K562 (cell line): ENCODE data around the gene CD48. TPM values are rescaled to one million over a fixed set of nuclear protein-coding genes. Genes with fewer than 3 reads are reported as not detected.

ENCODE experiments used
- ATAC-seq: fragments of 200-7000 bp; cut with Tn5 transposase; 3 replicates; pipeline ENCODE4 v1.9.1; 2020; ENCODE audit warnings: moderate library complexity
- BruUV-seq: library from RNA; stranded (reverse); fragments of 400-500 nt; replicated peaks from 2 replicates; lab custom pipeline; 2021; lab: Mats Ljungman, UMichigan
- CTCF ChIA-PET: fragments of 300-600 bp; formaldehyde crosslinking; extraction: SDS; loops from one replicate; lab custom pipeline; 2021; ENCODE audit warnings: low intra/inter-chr PET ratio; lab: Yijun Ruan, JAX
- POLR2A ChIA-PET: fragments of 300-600, 350-650 bp; sonication (Branson Sonifier 250); formaldehyde crosslinking; extraction: SDS; loops from one replicate; lab custom pipeline; 2021; ENCODE audit warnings: antibody characterized with exemption, inconsistent platforms; lab: Yijun Ruan, JAX
- DNase-seq, 4 experiments: peaks; one replicate each; pipeline versions ENCODE4 v3.0.0 to v3.0.0-alpha.2; 2011 to 2018; ENCODE audit warnings: low spot score in 3 of 4, mixed read lengths in 3 of 4; ENCODE audit errors: extremely low read depth in 1 of 4
- FAIRE-seq: peaks from 2 replicates; lab custom pipeline; 2011; peaks lifted over from hg19 to GRCh38; lab: Jason Lieb, UNC
- H2AFZ ChIP-seq: 2 replicates; pipeline ENCODE4 v1.6.0; 2011; ENCODE audit warnings: low read depth, low read length, control low read depth, inconsistent platforms
- H3K27ac ChIP-seq: fragments of 200-600 bp; 3 replicates; pipeline ENCODE4 v1.8.0; 2011; ENCODE audit warnings: low read depth, mild to moderate bottlenecking, control low read depth, inconsistent platforms, low read length, moderate library complexity, mixed read lengths; ENCODE audit errors: extremely low read depth
- H3K27me3 ChIP-seq, 2 experiments: fragments of 300-600 bp in 1 of 2; 2 replicates in 1 of 2; 3 replicates in 1 of 2; pipeline versions ENCODE4 v1.6.0 to v1.8.0; 2011; ENCODE audit warnings: inconsistent platforms in 2 of 2, low read length in 2 of 2, mild to moderate bottlenecking in 1 of 2, mixed read lengths in 1 of 2, moderate library complexity in 1 of 2; ENCODE audit not compliant: control insufficient read depth in 2 of 2, insufficient read depth in 2 of 2
- H3K36me3 ChIP-seq: fragments of 300-600 bp; 3 replicates; pipeline ENCODE4 v1.8.0; 2011; ENCODE audit warnings: mild to moderate bottlenecking, low read length, inconsistent platforms; ENCODE audit not compliant: control insufficient read depth, insufficient read depth
- H3K4me1 ChIP-seq, 2 experiments: fragments of 200-600 bp in 1 of 2; replicated peaks in 1 of 2; 2 replicates in 1 of 2; 3 replicates in 1 of 2; pipeline versions ENCODE4 v1.5.1 to v1.8.0; 2011; ENCODE audit warnings: inconsistent platforms in 2 of 2, low read length in 2 of 2, mild to moderate bottlenecking in 1 of 2, mixed read lengths in 1 of 2, moderate library complexity in 1 of 2; ENCODE audit not compliant: control insufficient read depth in 2 of 2, insufficient read depth in 2 of 2
- H3K4me2 ChIP-seq: 2 replicates; pipeline ENCODE4 v1.6.1; 2011; ENCODE audit warnings: low read length, control low read depth, inconsistent platforms, mixed read lengths; ENCODE audit not compliant: insufficient read depth
- H3K4me3 ChIP-seq: fragments of 200-600 bp; sonication (generic), shearing (Covaris generic); 2 replicates; pipeline ENCODE4 v1.5.1; 2016; ENCODE audit warnings: control low read depth, inconsistent platforms
- H3K79me2 ChIP-seq: fragments of 200-600 bp; 3 replicates; pipeline ENCODE4 v1.8.0; 2011; ENCODE audit warnings: low read length, inconsistent platforms; ENCODE audit not compliant: control insufficient read depth, insufficient read depth
- H3K9ac ChIP-seq, 2 experiments: 2 replicates each; pipeline versions ENCODE4 v1.6.0 to v1.6.1; 2011; ENCODE audit warnings: low read depth in 2 of 2, low read length in 2 of 2, control low read depth in 1 of 2, inconsistent platforms in 1 of 2, mild to moderate bottlenecking in 1 of 2, mixed read lengths in 1 of 2; ENCODE audit not compliant: insufficient read depth in 1 of 2
- H3K9me1 ChIP-seq: one replicate; pipeline ENCODE4 v1.6.0; 2011; ENCODE audit warnings: inconsistent platforms, mild to moderate bottlenecking, low read length, moderate library complexity; ENCODE audit not compliant: control insufficient read depth, insufficient read depth
- H3K9me3 ChIP-seq: replicated peaks from 2 replicates; pipeline ENCODE4 v1.5.1; 2011; ENCODE audit warnings: low read depth, low read length, inconsistent platforms; ENCODE audit not compliant: control insufficient read depth, insufficient read depth
- H4K20me1 ChIP-seq: replicated peaks from 2 replicates; pipeline ENCODE4 v1.6.1; 2011; ENCODE audit warnings: low read length, inconsistent platforms, mixed read lengths; ENCODE audit not compliant: control insufficient read depth, insufficient read depth
- CCNT2 ChIP-seq: IDR thresholded peaks from 2 replicates; pipeline ENCODE4 v1.6.1; 2011; ENCODE audit warnings: borderline replicate concordance, low read depth, mild to moderate bottlenecking, moderate library complexity, mixed read lengths, low read length; ENCODE audit not compliant: insufficient read length; ENCODE audit errors: extremely low read depth
- ELF1 ChIP-seq: fragments of 200-800 bp; sonication (Bioruptor generic); IDR thresholded peaks from 2 replicates; pipeline ENCODE4 v1.6.1; 2016; ENCODE audit warnings: missing genetic modification characterization, missing compliant biosample characterization
- RERE ChIP-seq: sonication (generic); formaldehyde crosslinking; IDR thresholded peaks from 2 replicates; pipeline ENCODE4 v1.8.0; 2023; ENCODE audit warnings: missing genetic modification reagents, mild to moderate bottlenecking, borderline replicate concordance
- VEZF1 ChIP-seq: fragments of 200-800 bp; sonication (Bioruptor generic); IDR thresholded peaks from 2 replicates; pipeline ENCODE4 v1.6.1; 2017; ENCODE audit warnings: missing genetic modification characterization, missing compliant biosample characterization
- ZNF217 ChIP-seq: sonication (generic); formaldehyde crosslinking; IDR thresholded peaks from 2 replicates; pipeline ENCODE4 v1.8.0; 2022; ENCODE audit warnings: mild to moderate bottlenecking, missing genetic modification reagents
- WGBS: fragments of 100-300 bp; shearing (Covaris generic); methylation state at CpG from one replicate; pipeline ENCODE4 v1.1.6; 2016; ENCODE audit warnings: low coverage, mixed read lengths; ENCODE audit not compliant: insufficient coverage; ENCODE audit errors: missing lambda C conversion rate; 5-methylcytosine and 5-hydroxymethylcytosine counted together
- in situ Hi-C: fragments of 300-500 bp; cut with MboI; formaldehyde crosslinking; loops from 4 replicates; pipeline ENCODE4 v1.15.0; 2018; ENCODE audit warnings: inconsistent platforms, mixed read lengths
- intact Hi-C: fragments of 100-400 bp; cut with micrococcal nuclease; formaldehyde crosslinking; loops from 2 replicates; pipeline ENCODE4 v1.14.2; 2022
- polyA plus RNA-seq, 8 experiments: library from polyadenylated mRNA; depleted of rRNA in 4 of 8; stranded (reverse) in 5 of 8; unstranded in 3 of 8; fragments of >200 nt; fragmentation: Nextera tagmentation in 2 of 8; fragmentation: Illumina TruSeq in 1 of 8; extraction: Ambion mirVana in 2 of 8; extraction: Trizol in 1 of 8; gene quantifications; 2 replicates each; pipeline versions ENCODE4 v1.2.1 to v1.2.3, GENCODE V29; 2011 to 2014; ENCODE audit warnings: inconsistent platforms in 1 of 8, missing spikeins in 1 of 8
- total RNA-seq, 7 experiments: library from RNA; depleted of rRNA in 6 of 7; stranded (reverse); fragments of >200 nt in 6 of 7; fragmentation: Illumina TruSeq in 2 of 7; extraction: Trizol in 2 of 7; gene quantifications; 2 replicates each; pipeline versions ENCODE4 v1.2.1 to v1.2.3, GENCODE V29; 2011 to 2021; ENCODE audit warnings: low replicate concordance in 1 of 7

The CD48 gene
- total and polyA plus RNA-seq, 9 of the 15 experiments (the other 6 are each of a cell fraction or from before 2014, with no cell fraction given), result 0.10 to 0.42 (median 0.29) TPM; not detected in 3

GRCh38 chr1:160722726-160723125 is 11.1 kb upstream of the CD48 start:
- no peak for FAIRE-seq
- TF ChIP-seq RERE (no peak), CCNT2 (no peak), VEZF1 (CRISPR knock-in tag) (no peak), ELF1 (tag) (no peak), ZNF217 (no peak)
- POLR2A ChIA-PET, result no interaction called here
- CTCF ChIA-PET, result no interaction called here
- H3K27me3 ChIP-seq, result peaks cover 0 to 2% of the 10 kb centered on the region in 2 experiments; a peak in 2 of 5 replicates
- no peaks in the 10 kb centered on the region for H3K79me2 ChIP-seq
- no peak overlapping the region for H3K4me3 ChIP-seq
- peaks cover 0 to 8% of the 10 kb centered on the region in 2 experiments; a peak in 2 of 5 replicates for H3K4me1 ChIP-seq
- in situ Hi-C loops (no loop called here), intact Hi-C loops (loop anchor here (10.0 kb wide), 1 partner anchor 412 kb away; the partner anchor contains the start of gene DEDD)
- 37% methylated on average over 10 of the region's 10 CpGs for WGBS
- H3K9me1 ChIP-seq, result no peaks in the 10 kb centered on the region
- BruUV-seq, result no TSS peak
- H3K4me2 ChIP-seq, result no peak overlapping the region
- no peaks in the 10 kb centered on the region for H4K20me1 ChIP-seq
- H3K36me3 ChIP-seq, result no peaks in the 10 kb centered on the region
- no peak overlapping the region for H3K9ac ChIP-seq
- no peaks in the 10 kb centered on the region for H3K9me3 ChIP-seq
- no peak overlapping the region for H3K27ac ChIP-seq
- no peak for ATAC-seq
- DNase-seq, result no peak
- H2AFZ ChIP-seq, result 0 out of 2 replicates have a peak overlapping the region, but pooled peaks have one; percentile 12
